HEK293 (cell line): Measurements from ENCODE around the gene NSMCE4A.

Experiments used
- CTCF ChIA-PET: fragments of 350-600 bp; formaldehyde crosslinking; extraction: SDS; loops from one replicate; lab custom pipeline; 2021; ENCODE audit warnings: antibody characterized with exemption; lab: Yijun Ruan, JAX
- POLR2A ChIA-PET: fragments of 300-600 bp; formaldehyde crosslinking; extraction: SDS; loops from one replicate; lab custom pipeline; 2020; ENCODE audit warnings: antibody characterized with exemption, inconsistent platforms; lab: Yijun Ruan, JAX
- H3K27ac ChIP-seq: fragments of 200-500 bp; sonication (Bioruptor generic); 2 replicates; pipeline ENCODE4 v1.5.1; 2014; ENCODE audit warnings: low read depth, low read length, control low read depth, inconsistent platforms; ENCODE audit errors: extremely low read depth
- H3K36me3 ChIP-seq, 2 experiments: fragments of 200-500 bp in 1 of 2; sonication (Bioruptor generic) in 1 of 2; 1 replicate in 1 of 2; 2 replicates in 1 of 2; pipeline ENCODE4 v1.5.1; 2014 to 2017; ENCODE audit warnings: inconsistent platforms in 2 of 2, low read length in 2 of 2; ENCODE audit not compliant: control insufficient read depth in 2 of 2, insufficient read depth in 1 of 2
- H3K4me1 ChIP-seq: fragments of 200-500 bp; sonication (Bioruptor generic); 2 replicates; pipeline ENCODE4 v1.5.1; 2014; ENCODE audit warnings: mild to moderate bottlenecking, low read length, inconsistent platforms; ENCODE audit not compliant: control insufficient read depth, insufficient read depth
- H3K4me3 ChIP-seq: 2 replicates; pipeline ENCODE4 v1.5.1; 2011; ENCODE audit warnings: low read depth, mild to moderate bottlenecking, control low read depth, low read length, moderate library complexity
- H3K9me3 ChIP-seq: fragments of 200-500 bp; sonication (Bioruptor generic); 2 replicates; pipeline ENCODE4 v1.5.1; 2014; ENCODE audit warnings: low read depth, low read length, inconsistent platforms; ENCODE audit not compliant: control insufficient read depth, insufficient read depth
- GFI1B ChIP-seq: fragments of 450-650 bp; formaldehyde crosslinking; IDR thresholded peaks from 2 replicates; pipeline ENCODE4 v1.5.1; 2016; ENCODE audit warnings: missing biosample characterization, missing genetic modification characterization
- GLI4 ChIP-seq: fragments of 450-650 bp; formaldehyde crosslinking; IDR thresholded peaks from 2 replicates; pipeline ENCODE4 v1.5.1; 2016; ENCODE audit warnings: missing biosample characterization, missing genetic modification characterization
- HOXC10 ChIP-seq: sonication (generic); formaldehyde crosslinking; IDR thresholded peaks from 2 replicates; pipeline ENCODE4 v1.8.1; 2023; ENCODE audit warnings: mild to moderate bottlenecking, missing genetic modification reagents
- PRDM1 ChIP-seq: fragments of 450-650 bp; formaldehyde crosslinking; IDR thresholded peaks from 2 replicates; pipeline ENCODE4; 2016; ENCODE audit warnings: missing biosample characterization, missing genetic modification characterization
- SP2 ChIP-seq: fragments of 450-650 bp; formaldehyde crosslinking; IDR thresholded peaks from 2 replicates; pipeline ENCODE4 v1.5.1; 2016; ENCODE audit warnings: missing biosample characterization, missing genetic modification characterization
- ZBTB7A ChIP-seq: fragments of 450-650 bp; formaldehyde crosslinking; IDR thresholded peaks from 2 replicates; pipeline ENCODE4 v1.5.1; 2016; ENCODE audit warnings: low read depth, missing biosample characterization, missing genetic modification characterization
- ZFP37 ChIP-seq: fragments of 450-650 bp; formaldehyde crosslinking; IDR thresholded peaks from 2 replicates; pipeline ENCODE4 v1.5.1; 2016; ENCODE audit warnings: missing biosample characterization, missing genetic modification characterization
- ZIC2 ChIP-seq: fragments of 450-650 bp; formaldehyde crosslinking; IDR thresholded peaks from 2 replicates; pipeline ENCODE4 v1.5.1; 2016; ENCODE audit warnings: missing biosample characterization, missing genetic modification characterization
- ZNF140 ChIP-seq: fragments of 450-650 bp; formaldehyde crosslinking; IDR thresholded peaks from 2 replicates; pipeline ENCODE4 v1.5.1; 2016; ENCODE audit warnings: missing biosample characterization, missing genetic modification characterization
- ZNF423 ChIP-seq: fragments of 450-650 bp; formaldehyde crosslinking; IDR thresholded peaks from 2 replicates; pipeline ENCODE4 v1.5.1; 2016; ENCODE audit warnings: missing biosample characterization, missing genetic modification characterization
- ZNF596 ChIP-seq: fragments of 450-650 bp; IDR thresholded peaks from 2 replicates; pipeline ENCODE4 v1.5.0; 2018; ENCODE audit warnings: missing biosample characterization, mild to moderate bottlenecking, missing genetic modification characterization, moderate library complexity
- TF ChIP-seq, protein P1 (sequence below): fragments of 450-650 bp; formaldehyde crosslinking; IDR thresholded peaks from 2 replicates; pipeline ENCODE4 v1.5.0; 2017; ENCODE audit warnings: missing biosample characterization, missing genetic modification characterization, borderline replicate concordance
- TF ChIP-seq, protein P2 (sequence below): fragments of 450-650 bp; IDR thresholded peaks from 2 replicates; pipeline ENCODE4 v1.5.1; 2018; ENCODE audit warnings: missing biosample characterization, mild to moderate bottlenecking, missing genetic modification characterization
- TF ChIP-seq, protein P3 (sequence below): fragments of 450-650 bp; formaldehyde crosslinking; IDR thresholded peaks from 2 replicates; pipeline ENCODE4 v1.5.1; 2016; ENCODE audit warnings: missing biosample characterization, missing genetic modification characterization
- TF ChIP-seq, protein P4 (sequence below): fragments of 450-650 bp; formaldehyde crosslinking; IDR thresholded peaks from 2 replicates; pipeline ENCODE4 v1.5.1; 2016; ENCODE audit warnings: missing biosample characterization, missing genetic modification characterization, low read depth
- TF ChIP-seq, protein P5 (sequence below): fragments of 450-650 bp; formaldehyde crosslinking; conservative IDR thresholded peaks from 2 replicates; pipeline ENCODE4 v1.5.1; 2016; ENCODE audit warnings: low read depth, missing biosample characterization, missing genetic modification characterization
- TF ChIP-seq, protein P6 (sequence below): fragments of 450-650 bp; formaldehyde crosslinking; IDR thresholded peaks from 2 replicates; pipeline ENCODE4 v1.5.1; 2016; ENCODE audit warnings: missing biosample characterization, missing genetic modification characterization

The NSMCE4A gene

DNA sequence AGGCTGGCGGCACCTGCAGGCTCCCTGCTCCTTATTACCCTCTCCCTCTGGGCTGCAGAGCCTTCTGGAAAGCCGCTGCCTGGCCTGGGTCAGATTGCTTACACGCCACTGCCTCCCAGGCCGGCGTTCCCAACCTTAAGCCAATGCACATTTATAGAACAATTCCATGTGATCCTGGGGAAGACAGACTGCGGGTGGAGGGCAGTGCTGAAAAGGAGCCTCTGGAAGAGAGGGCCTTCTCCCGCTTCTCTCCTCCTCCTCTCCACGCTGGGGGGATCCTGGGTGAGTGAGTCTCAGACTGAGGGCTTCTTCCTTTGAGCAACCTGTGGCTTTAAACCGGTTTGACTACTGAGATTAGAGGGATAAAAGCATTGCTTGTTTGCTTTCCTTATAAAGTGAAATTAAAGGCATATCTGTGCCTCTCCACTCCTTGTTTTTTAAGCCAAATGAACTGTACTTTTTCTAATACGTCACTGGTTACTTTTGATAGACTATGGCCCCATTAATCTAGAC is 19.5 kb upstream of the NSMCE4A start:
- CTCF ChIA-PET: no interaction called here
- no peak for TF ChIP-seq PRDM1 (tag by site-specific recombination)
- TF ChIP-seq, protein P1, sequence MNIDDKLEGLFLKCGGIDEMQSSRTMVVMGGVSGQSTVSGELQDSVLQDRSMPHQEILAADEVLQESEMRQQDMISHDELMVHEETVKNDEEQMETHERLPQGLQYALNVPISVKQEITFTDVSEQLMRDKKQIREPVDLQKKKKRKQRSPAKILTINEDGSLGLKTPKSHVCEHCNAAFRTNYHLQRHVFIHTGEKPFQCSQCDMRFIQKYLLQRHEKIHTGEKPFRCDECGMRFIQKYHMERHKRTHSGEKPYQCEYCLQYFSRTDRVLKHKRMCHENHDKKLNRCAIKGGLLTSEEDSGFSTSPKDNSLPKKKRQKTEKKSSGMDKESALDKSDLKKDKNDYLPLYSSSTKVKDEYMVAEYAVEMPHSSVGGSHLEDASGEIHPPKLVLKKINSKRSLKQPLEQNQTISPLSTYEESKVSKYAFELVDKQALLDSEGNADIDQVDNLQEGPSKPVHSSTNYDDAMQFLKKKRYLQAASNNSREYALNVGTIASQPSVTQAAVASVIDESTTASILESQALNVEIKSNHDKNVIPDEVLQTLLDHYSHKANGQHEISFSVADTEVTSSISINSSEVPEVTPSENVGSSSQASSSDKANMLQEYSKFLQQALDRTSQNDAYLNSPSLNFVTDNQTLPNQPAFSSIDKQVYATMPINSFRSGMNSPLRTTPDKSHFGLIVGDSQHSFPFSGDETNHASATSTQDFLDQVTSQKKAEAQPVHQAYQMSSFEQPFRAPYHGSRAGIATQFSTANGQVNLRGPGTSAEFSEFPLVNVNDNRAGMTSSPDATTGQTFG (tag by site-specific recombination): no peak
- TF ChIP-seq, protein P2, sequence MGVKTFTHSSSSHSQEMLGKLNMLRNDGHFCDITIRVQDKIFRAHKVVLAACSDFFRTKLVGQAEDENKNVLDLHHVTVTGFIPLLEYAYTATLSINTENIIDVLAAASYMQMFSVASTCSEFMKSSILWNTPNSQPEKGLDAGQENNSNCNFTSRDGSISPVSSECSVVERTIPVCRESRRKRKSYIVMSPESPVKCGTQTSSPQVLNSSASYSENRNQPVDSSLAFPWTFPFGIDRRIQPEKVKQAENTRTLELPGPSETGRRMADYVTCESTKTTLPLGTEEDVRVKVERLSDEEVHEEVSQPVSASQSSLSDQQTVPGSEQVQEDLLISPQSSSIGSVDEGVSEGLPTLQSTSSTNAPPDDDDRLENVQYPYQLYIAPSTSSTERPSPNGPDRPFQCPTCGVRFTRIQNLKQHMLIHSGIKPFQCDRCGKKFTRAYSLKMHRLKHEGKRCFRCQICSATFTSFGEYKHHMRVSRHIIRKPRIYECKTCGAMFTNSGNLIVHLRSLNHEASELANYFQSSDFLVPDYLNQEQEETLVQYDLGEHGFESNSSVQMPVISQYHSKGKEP (tag by site-specific recombination): no peak
- no peak for TF ChIP-seq GFI1B (tag by site-specific recombination)
- TF ChIP-seq ZNF140 (tag by site-specific recombination): no peak
- TF ChIP-seq, protein P3, sequence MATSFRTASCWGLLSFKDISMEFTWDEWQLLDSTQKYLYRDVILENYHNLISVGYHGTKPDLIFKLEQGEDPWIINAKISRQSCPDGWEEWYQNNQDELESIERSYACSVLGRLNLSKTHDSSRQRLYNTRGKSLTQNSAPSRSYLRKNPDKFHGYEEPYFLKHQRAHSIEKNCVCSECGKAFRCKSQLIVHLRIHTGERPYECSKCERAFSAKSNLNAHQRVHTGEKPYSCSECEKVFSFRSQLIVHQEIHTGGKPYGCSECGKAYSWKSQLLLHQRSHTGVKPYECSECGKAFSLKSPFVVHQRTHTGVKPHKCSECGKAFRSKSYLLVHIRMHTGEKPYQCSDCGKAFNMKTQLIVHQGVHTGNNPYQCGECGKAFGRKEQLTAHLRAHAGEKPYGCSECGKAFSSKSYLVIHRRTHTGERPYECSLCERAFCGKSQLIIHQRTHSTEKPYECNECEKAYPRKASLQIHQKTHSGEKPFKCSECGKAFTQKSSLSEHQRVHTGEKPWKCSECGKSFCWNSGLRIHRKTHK: no peak
- TF ChIP-seq, protein P4, sequence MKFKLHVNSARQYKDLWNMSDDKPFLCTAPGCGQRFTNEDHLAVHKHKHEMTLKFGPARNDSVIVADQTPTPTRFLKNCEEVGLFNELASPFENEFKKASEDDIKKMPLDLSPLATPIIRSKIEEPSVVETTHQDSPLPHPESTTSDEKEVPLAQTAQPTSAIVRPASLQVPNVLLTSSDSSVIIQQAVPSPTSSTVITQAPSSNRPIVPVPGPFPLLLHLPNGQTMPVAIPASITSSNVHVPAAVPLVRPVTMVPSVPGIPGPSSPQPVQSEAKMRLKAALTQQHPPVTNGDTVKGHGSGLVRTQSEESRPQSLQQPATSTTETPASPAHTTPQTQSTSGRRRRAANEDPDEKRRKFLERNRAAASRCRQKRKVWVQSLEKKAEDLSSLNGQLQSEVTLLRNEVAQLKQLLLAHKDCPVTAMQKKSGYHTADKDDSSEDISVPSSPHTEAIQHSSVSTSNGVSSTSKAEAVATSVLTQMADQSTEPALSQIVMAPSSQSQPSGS (tag by site-specific recombination): no peak
- no peak for TF ChIP-seq ZFP37 (tag by site-specific recombination)
- no peak for TF ChIP-seq SP2 (tag by site-specific recombination)
- no peak for TF ChIP-seq ZNF423 (tag by site-specific recombination)
- no peak for TF ChIP-seq ZNF596 (tag by site-specific recombination)
- TF ChIP-seq HOXC10 (CRISPR knock-in tag): no peak
- TF ChIP-seq GLI4 (tag by site-specific recombination): no peak
- TF ChIP-seq, protein P5, sequence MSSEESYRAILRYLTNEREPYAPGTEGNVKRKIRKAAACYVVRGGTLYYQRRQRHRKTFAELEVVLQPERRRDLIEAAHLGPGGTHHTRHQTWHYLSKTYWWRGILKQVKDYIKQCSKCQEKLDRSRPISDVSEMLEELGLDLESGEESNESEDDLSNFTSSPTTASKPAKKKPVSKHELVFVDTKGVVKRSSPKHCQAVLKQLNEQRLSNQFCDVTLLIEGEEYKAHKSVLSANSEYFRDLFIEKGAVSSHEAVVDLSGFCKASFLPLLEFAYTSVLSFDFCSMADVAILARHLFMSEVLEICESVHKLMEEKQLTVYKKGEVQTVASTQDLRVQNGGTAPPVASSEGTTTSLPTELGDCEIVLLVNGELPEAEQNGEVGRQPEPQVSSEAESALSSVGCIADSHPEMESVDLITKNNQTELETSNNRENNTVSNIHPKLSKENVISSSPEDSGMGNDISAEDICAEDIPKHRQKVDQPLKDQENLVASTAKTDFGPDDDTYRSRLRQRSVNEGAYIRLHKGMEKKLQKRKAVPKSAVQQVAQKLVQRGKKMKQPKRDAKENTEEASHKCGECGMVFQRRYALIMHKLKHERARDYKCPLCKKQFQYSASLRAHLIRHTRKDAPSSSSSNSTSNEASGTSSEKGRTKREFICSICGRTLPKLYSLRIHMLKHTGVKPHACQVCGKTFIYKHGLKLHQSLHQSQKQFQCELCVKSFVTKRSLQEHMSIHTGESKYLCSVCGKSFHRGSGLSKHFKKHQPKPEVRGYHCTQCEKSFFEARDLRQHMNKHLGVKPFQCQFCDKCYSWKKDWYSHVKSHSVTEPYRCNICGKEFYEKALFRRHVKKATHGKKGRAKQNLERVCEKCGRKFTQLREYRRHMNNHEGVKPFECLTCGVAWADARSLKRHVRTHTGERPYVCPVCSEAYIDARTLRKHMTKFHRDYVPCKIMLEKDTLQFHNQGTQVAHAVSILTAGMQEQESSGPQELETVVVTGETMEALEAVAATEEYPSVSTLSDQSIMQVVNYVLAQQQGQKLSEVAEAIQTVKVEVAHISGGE (tag by site-specific recombination): no peak
- TF ChIP-seq, protein P6, sequence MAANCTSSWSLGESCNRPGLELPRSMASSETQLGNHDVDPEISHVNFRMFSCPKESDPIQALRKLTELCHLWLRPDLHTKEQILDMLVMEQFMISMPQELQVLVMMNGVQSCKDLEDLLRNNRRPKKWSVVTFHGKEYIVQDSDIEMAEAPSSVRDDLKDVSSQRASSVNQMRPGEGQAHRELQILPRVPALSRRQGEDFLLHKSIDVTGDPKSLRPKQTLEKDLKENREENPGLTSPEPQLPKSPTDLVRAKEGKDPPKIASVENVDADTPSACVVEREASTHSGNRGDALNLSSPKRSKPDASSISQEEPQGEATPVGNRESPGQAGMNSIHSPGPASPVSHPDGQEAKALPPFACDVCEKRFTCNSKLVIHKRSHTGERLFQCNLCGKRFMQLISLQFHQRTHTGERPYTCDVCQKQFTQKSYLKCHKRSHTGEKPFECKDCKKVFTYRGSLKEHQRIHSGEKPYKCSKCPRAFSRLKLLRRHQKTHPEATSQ (tag by site-specific recombination): no peak
- no peak for TF ChIP-seq ZIC2 (tag by site-specific recombination)
- TF ChIP-seq ZBTB7A (tag by site-specific recombination): no peak
- TF ChIP-seq, all 188 proteins: peak for 0
- H3K4me1 ChIP-seq: no peaks in the 10 kb centered on the region
- H3K9me3 ChIP-seq: no peaks in the 10 kb centered on the region
- H3K36me3 ChIP-seq: no peaks in the 10 kb centered on the region
- H3K4me3 ChIP-seq: no peak overlapping the region
- H3K27ac ChIP-seq: no peak overlapping the region
- POLR2A ChIA-PET: no interaction called here
